ENCODE data around the gene PLA2R1. TPM values are rescaled to one million over a fixed set of nuclear protein-coding genes. Genes with fewer than 3 reads are reported as not detected.
A peak's percentile ranks its signal among the peaks of the same experiment; 100 is the strongest.

Gene PLA2R1
- 10 to 100 TPM in 3 of 4 donors, 1 to 10 TPM in 1; 1.4 to 18.2 (median 14.6) TPM for total RNA-seq

GRCh38 chr2:160062292-160063005 is at the start of gene PLA2R1:
Gene PLA2R1 (minus strand): TSS chr2:160062615. CDS start chr2:160062403, 212 bp downstream.
- Histone ChIP-seq H3K9me3 (no peaks in the 10 kb centered on the region), H3K4me3 (peak within 1 kb of the TSS; percentile 55 to 94 (median 83)), H3K36me3 (no peaks in the 10 kb centered on the region), H3K27me3 (peaks cover 11% of the 10 kb centered on the region), H3K4me1 (peaks cover 12 to 23% (median 18%) of the 10 kb centered on the region in 4 donors), H3K27ac (peak within 1 kb of the TSS; percentile 57 to 85 (median 76))
- intact Hi-C loops (cut with DNase I; ENCODE audit: low total_unique reads) (no loop called here), in situ Hi-C loops (cut with MboI; ENCODE audit: low pct_ligation_motif_present in 1 of 4, low pct_unique_long_range_greater_than_20kb in 1 of 4, low sequenced_read_pairs in 3 of 4) (no loop called here)
- WGBS, 2 donors (ENCODE audit: low coverage in 1 of 2), result 7% methylated on average over 37 of the region's 52 CpGs; no CpG with 5 or more reads in 1 of the 2 donors
- TF ChIP-seq EP300 (IDR thresholded peaks at IDR 0.05; ENCODE audit: low read depth) (no peak), POLR2AphosphoS5 (IDR thresholded peaks at IDR 0.05) (peak in 2 of 3 donors; percentile 62 to 67), CTCF (IDR thresholded peaks at IDR 0.05) (no peak), POLR2A (IDR thresholded peaks at IDR 0.05) (peak; percentile 72)
- DNase-seq, result peak; percentile 74

- no peak overlapping the region for H3K4me3 ChIP-seq
- H3K4me1 ChIP-seq, result peaks cover 0 to 3% (median 0%) of the 10 kb centered on the region in 4 donors
- H3K27me3 ChIP-seq, result no peaks in the 10 kb centered on the region
- no peak for TF ChIP-seq POLR2AphosphoS5 (IDR thresholded peaks at IDR 0.05)
- no peak for TF ChIP-seq EP300 (IDR thresholded peaks at IDR 0.05; ENCODE audit: low read depth)
- TF ChIP-seq POLR2A (IDR thresholded peaks at IDR 0.05), result no peak
- no peak for TF ChIP-seq CTCF (IDR thresholded peaks at IDR 0.05)
- DNase-seq, result no peak
- H3K36me3 ChIP-seq, result no peaks in the 10 kb centered on the region
- WGBS, 2 donors (ENCODE audit: low coverage in 1 of 2), result 54 to 80% methylated on average over 2 to 7 of the region's 7 CpGs
- in situ Hi-C loops (cut with MboI; ENCODE audit: low pct_ligation_motif_present in 1 of 4, low pct_unique_long_range_greater_than_20kb in 1 of 4, low sequenced_read_pairs in 3 of 4) (loop anchor here in 2 of 4 donors (25.0 kb wide), 1 partner anchor 877 kb away; no protein-coding TSS in a partner anchor), intact Hi-C loops (cut with DNase I; ENCODE audit: low total_unique reads) (loop anchor here (2.0 kb wide), 1 partner anchor 954 kb away; no protein-coding TSS in a partner anchor)
- H3K9me3 ChIP-seq, result no peaks in the 10 kb centered on the region
- no peak overlapping the region for H3K27ac ChIP-seq
These were observed 48.3 kb upstream of the PLA2R1 start for GRCh38 chr2:160110674-160111239.

DNA sequence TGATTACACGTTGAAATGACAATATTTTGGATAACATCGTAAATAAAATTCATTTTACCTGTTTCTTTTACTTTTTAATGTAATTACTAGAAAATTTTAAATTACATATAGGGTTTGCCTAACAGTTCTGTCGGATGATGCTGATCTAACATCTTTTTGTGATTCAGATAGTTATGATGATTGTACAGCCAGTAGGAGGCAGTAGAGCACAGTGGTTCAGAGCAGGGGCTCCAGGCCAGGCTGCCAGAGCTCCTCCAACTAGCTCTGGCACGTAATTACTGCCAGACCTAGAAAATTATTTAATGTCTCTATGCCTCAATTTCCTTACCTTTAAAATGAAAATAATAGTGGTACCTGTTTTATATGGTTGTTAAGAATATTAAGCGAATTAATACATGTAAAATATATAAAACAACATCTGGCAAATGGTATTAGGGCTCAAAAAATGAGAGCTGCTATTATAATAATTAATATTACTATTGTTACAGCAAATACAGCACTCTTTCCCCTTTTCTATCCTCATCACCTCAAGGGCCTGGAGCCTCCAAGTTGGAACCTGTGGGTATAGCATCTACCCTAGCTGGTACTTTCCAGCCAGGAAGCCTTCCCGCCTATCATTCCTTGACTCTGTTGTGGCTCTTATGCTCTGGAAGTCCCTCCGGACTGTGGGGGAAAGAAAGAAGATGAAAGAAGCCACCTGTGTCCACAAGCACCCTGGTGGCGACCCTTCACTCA is 47.7 kb upstream of the PLA2R1 start:
- peaks cover 0 to 3% (median 0%) of the 10 kb centered on the region in 4 donors for H3K4me1 ChIP-seq
- no peaks in the 10 kb centered on the region for H3K36me3 ChIP-seq
- H3K9me3 ChIP-seq, result no peaks in the 10 kb centered on the region
- no peak overlapping the region for H3K4me3 ChIP-seq
- no peaks in the 10 kb centered on the region for H3K27me3 ChIP-seq
- in situ Hi-C loops (cut with MboI; ENCODE audit: low pct_ligation_motif_present in 1 of 4, low pct_unique_long_range_greater_than_20kb in 1 of 4, low sequenced_read_pairs in 3 of 4), result loop anchor here in 2 of 4 donors (25.0 kb wide), 1 partner anchor 877 kb away; no protein-coding TSS in a partner anchor
- H3K27ac ChIP-seq, result no peak overlapping the region
- TF ChIP-seq CTCF (IDR thresholded peaks at IDR 0.05) (peak; percentile 71 to 79 (median 76)), EP300 (IDR thresholded peaks at IDR 0.05; ENCODE audit: low read depth) (no peak)
- intact Hi-C loops (cut with DNase I; ENCODE audit: low total_unique reads), result loop anchor here (2.0 kb wide), 1 partner anchor 955 kb away; no protein-coding TSS in a partner anchor
- 41 to 43% methylated on average over 8 of the region's 8 CpGs for WGBS, 2 donors (ENCODE audit: low coverage in 1 of 2)
- peak; percentile 64 for DNase-seq

- DNase-seq, result no peak
- Histone ChIP-seq H3K27ac (no peak overlapping the region), H3K27me3 (no peaks in the 10 kb centered on the region), H3K9me3 (no peaks in the 10 kb centered on the region), H3K36me3 (no peaks in the 10 kb centered on the region), H3K4me1 (peaks cover 0 to 2% (median 0%) of the 10 kb centered on the region in 4 donors), H3K4me3 (no peak overlapping the region)
- intact Hi-C loops (cut with DNase I; ENCODE audit: low total_unique reads), result no loop called here
- 83 to 92% methylated on average over 2 to 3 of the region's 3 CpGs for WGBS, 2 donors (ENCODE audit: low coverage in 1 of 2)
- no peak for TF ChIP-seq POLR2AphosphoS5 (IDR thresholded peaks at IDR 0.05)
- TF ChIP-seq EP300 (IDR thresholded peaks at IDR 0.05; ENCODE audit: low read depth), result no peak
- TF ChIP-seq CTCF (IDR thresholded peaks at IDR 0.05), result no peak
- no peak for TF ChIP-seq POLR2A (IDR thresholded peaks at IDR 0.05)
- in situ Hi-C loops (cut with MboI; ENCODE audit: low pct_ligation_motif_present in 1 of 4, low pct_unique_long_range_greater_than_20kb in 1 of 4, low sequenced_read_pairs in 3 of 4), result loop anchor here in 2 of 4 donors (25.0 kb wide), 1 partner anchor 878 kb away; no protein-coding TSS in a partner anchor
These were observed 46.8 kb upstream of the PLA2R1 start for GRCh38 chr2:160109243-160109642.

Measured in transverse colon (tissue), 4 donors.